Stomach (tissue), 9 donors: ENCODE results near the gene EEF1A1. TPM values are rescaled to one million over a fixed set of nuclear protein-coding genes. Genes with fewer than 3 reads are reported as not detected.
"Not testable (repeated sequence)": the region's sequence is repeated elsewhere in the genome, so short reads cannot be mapped to it uniquely, and the experiment has no call there.

Experiments used
- DNase-seq, 2 donors: peaks; one replicate each; pipeline versions ENCODE4 v3.0.0 to v3.0.0-alpha.2; 2013 to 2019
- H3K27ac ChIP-seq, 5 donors: fragments of 200-600 bp in 4 of 5; sonication (generic) in 4 of 5; one replicate each; pipeline ENCODE4 v1.5.1; 2013 to 2019; ENCODE audit warnings: mild to moderate bottlenecking in 1 of 5, moderate library complexity in 1 of 5
- H3K27me3 ChIP-seq, 3 donors: fragments of 200-600 bp; sonication (generic); one replicate each; pipeline ENCODE4 v1.5.1; 2017 to 2019; ENCODE audit warnings: mixed run types in 1 of 3
- H3K36me3 ChIP-seq, 4 donors: fragments of 200-600 bp; sonication (generic); 1 replicate in 3 of 4; 2 replicates in 1 of 4; pipeline ENCODE4 v1.5.1; 2016 to 2019
- H3K4me1 ChIP-seq, 4 donors: fragments of 200-600 bp; sonication (generic); one replicate each; pipeline ENCODE4 v1.5.1; 2016 to 2019
- H3K4me3 ChIP-seq, 4 donors: fragments of 200-600 bp; sonication (generic) in 3 of 4; one replicate each; pipeline ENCODE4 v1.5.1; 2016 to 2019; ENCODE audit warnings: mild to moderate bottlenecking in 1 of 4
- H3K9me3 ChIP-seq, 4 donors: fragments of 200-600 bp; sonication (generic); one replicate each; pipeline ENCODE4 v1.5.1; 2016 to 2019
- EP300 ChIP-seq: sonication (generic); formaldehyde crosslinking; IDR thresholded peaks from one replicate; pipeline ENCODE4 v1.6.1; 2017; ENCODE audit warnings: antibody characterized with exemption
- POLR2A ChIP-seq, 4 donors: fragments of 450-650 bp; IDR thresholded peaks; one replicate each; pipeline ENCODE4 v1.6.1; 2016; ENCODE audit warnings: antibody characterized with exemption in 4 of 4, control low read depth in 2 of 4, mild to moderate bottlenecking in 1 of 4, moderate library complexity in 1 of 4
- POLR2AphosphoS5 ChIP-seq, 3 donors: sonication (generic); formaldehyde crosslinking; IDR thresholded peaks; one replicate each; pipeline ENCODE4 v1.6.1; 2016; ENCODE audit warnings: antibody characterized with exemption in 3 of 3
- WGBS, 5 donors: extraction: QIAGEN DNeasy Blood & Tissue Kit in 3 of 5; methylation state at CpG; one replicate each; pipeline versions ENCODE4 v1.1.5 to v1.1.7; 2013 to 2018; 5-methylcytosine and 5-hydroxymethylcytosine counted together
- intact Hi-C: fragments of 100-400 bp; cut with DNase I; formaldehyde crosslinking; loops from one replicate; pipeline ENCODE4 v1.15.1; 2023; ENCODE audit warnings: low total_unique reads
- polyA plus RNA-seq, 3 donors: library from polyadenylated mRNA; stranded (reverse); fragments of 200-250 nt; gene quantifications; one replicate each; pipeline ENCODE4 v1.2.3, GENCODE V29; 2013
- total RNA-seq, 5 donors: library from RNA; depleted of rRNA; stranded (reverse); fragments of >200 nt; gene quantifications; one replicate each; pipeline versions ENCODE4 v1.1.0 to v1.2.3, GENCODE V29; 2014 to 2016
- TF ChIP-seq, protein P1 (sequence below), 7 experiments: fragments of 450-650 bp in 4 of 7; fragments of 200-600 bp in 3 of 7; sonication (generic) in 3 of 7; IDR thresholded peaks; one replicate each; pipeline ENCODE4 v1.5.1; 2016 to 2019; ENCODE audit warnings: antibody characterized with exemption in 7 of 7, control low read depth in 2 of 7, mild to moderate bottlenecking in 1 of 7
- donor health status: healthy with polysubstance abuse.
- donor health status: Bipolar disorder and iron deficiency.
- donor health status: healthy.

EEF1A1 gene
- total and polyA plus RNA-seq, 8 donors, result 3,004 to 19,399 (median 7,868) TPM

DNA sequence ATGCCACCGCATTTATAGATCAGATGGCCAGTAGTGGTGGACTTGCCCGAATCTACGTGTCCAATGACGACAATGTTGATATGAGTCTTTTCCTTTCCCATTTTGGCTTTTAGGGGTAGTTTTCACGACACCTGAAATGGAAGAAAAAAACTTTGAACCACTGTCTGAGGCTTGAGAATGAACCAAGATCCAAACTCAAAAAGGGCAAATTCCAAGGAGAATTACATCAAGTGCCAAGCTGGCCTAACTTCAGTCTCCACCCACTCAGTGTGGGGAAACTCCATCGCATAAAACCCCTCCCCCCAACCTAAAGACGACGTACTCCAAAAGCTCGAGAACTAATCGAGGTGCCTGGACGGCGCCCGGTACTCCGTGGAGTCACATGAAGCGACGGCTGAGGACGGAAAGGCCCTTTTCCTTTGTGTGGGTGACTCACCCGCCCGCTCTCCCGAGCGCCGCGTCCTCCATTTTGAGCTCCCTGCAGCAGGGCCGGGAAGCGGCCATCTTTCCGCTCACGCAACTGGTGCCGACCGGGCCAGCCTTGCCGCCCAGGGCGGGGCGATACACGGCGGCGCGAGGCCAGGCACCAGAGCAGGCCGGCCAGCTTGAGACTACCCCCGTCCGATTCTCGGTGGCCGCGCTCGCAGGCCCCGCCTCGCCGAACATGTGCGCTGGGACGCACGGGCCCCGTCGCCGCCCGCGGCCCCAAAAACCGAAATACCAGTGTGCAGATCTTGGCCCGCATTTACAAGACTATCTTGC, 725 bp downstream of the EEF1A1 start:
- Histone ChIP-seq H3K36me3 (peaks cover 36 to 47% (median 45%) of the 10 kb centered on the region in 4 donors), H3K9me3 (no peaks in the 10 kb centered on the region), H3K27me3 (no peaks in the 10 kb centered on the region), H3K4me1 (peaks cover 46 to 74% (median 66%) of the 10 kb centered on the region in 4 donors), H3K4me3 (peak overlapping the region; percentile 80 to 95 (median 87)), H3K27ac (peak overlapping the region; percentile 96 to 100 (median 99))
- TF ChIP-seq POLR2AphosphoS5 (IDR thresholded peaks at IDR 0.05) (peak; percentile 3 to 92 (median 73)), POLR2A (IDR thresholded peaks at IDR 0.05) (peak in 1 of 4 donors; percentile 45), EP300 (no peak)
- TF ChIP-seq, protein P1, sequence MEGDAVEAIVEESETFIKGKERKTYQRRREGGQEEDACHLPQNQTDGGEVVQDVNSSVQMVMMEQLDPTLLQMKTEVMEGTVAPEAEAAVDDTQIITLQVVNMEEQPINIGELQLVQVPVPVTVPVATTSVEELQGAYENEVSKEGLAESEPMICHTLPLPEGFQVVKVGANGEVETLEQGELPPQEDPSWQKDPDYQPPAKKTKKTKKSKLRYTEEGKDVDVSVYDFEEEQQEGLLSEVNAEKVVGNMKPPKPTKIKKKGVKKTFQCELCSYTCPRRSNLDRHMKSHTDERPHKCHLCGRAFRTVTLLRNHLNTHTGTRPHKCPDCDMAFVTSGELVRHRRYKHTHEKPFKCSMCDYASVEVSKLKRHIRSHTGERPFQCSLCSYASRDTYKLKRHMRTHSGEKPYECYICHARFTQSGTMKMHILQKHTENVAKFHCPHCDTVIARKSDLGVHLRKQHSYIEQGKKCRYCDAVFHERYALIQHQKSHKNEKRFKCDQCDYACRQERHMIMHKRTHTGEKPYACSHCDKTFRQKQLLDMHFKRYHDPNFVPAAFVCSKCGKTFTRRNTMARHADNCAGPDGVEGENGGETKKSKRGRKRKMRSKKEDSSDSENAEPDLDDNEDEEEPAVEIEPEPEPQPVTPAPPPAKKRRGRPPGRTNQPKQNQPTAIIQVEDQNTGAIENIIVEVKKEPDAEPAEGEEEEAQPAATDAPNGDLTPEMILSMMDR (IDR thresholded peaks at IDR 0.05), result no peak
- intact Hi-C loops, result no loop called here
- 0 to 1% (median 0%) methylated on average over 47 to 56 of the region's 56 CpGs for WGBS, 5 donors
- peak; percentile 73 to 90 for DNase-seq

DNA sequence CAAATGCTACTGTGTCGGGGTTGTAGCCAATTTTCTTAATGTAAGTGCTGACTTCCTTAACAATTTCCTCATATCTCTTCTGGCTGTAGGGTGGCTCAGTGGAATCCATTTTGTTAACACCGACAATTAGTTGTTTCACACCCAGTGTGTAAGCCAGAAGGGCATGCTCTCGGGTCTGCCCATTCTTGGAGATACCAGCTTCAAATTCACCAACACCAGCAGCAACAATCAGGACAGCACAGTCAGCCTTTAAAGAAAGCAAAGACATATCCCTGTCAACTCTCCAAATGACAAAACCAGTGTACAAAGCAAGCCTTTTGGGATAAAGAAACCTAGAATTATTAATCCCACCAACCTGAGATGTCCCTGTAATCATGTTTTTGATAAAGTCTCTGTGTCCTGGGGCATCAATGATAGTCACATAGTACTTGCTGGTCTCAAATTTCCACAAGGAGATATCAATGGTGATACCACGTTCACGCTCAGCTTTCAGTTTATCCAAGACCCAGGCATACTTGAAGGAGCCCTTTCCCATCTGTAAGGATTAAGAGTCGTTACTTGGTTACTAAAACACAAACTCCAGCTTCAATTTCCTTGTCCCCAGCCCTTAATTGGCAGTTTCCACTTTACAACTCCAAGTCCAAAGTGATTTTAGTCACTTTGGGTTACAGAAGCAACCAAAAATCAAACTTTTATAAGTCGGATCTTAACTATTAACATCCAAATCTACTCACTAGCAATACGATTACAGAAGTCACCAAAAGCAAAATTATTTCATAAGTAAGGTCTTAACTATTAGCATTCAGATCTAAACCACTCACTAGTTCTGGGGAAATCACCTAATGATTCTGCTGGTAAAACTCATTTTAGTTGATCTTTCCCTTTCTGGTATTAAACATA, 1.6 kb downstream of the EEF1A1 start:
- intact Hi-C loops, H3K27me3 ChIP-seq, H3K9me3 ChIP-seq: not testable (repeated sequence)
- Histone ChIP-seq H3K4me1 (peaks cover 46 to 73% (median 71%) of the 10 kb centered on the region in 4 donors), H3K36me3 (peaks cover 36 to 55% (median 53%) of the 10 kb centered on the region in 4 donors), H3K4me3 (peak overlapping the region; percentile 80 to 95 (median 87)), H3K27ac (peak overlapping the region in 4 of 5 donors; percentile 99 to 100 (median 100))
- peak in 1 of 2 donors; percentile 37 for DNase-seq
- 3 to 9% (median 6%) methylated on average over 6 to 8 of the region's 8 CpGs for WGBS, 5 donors

DNA sequence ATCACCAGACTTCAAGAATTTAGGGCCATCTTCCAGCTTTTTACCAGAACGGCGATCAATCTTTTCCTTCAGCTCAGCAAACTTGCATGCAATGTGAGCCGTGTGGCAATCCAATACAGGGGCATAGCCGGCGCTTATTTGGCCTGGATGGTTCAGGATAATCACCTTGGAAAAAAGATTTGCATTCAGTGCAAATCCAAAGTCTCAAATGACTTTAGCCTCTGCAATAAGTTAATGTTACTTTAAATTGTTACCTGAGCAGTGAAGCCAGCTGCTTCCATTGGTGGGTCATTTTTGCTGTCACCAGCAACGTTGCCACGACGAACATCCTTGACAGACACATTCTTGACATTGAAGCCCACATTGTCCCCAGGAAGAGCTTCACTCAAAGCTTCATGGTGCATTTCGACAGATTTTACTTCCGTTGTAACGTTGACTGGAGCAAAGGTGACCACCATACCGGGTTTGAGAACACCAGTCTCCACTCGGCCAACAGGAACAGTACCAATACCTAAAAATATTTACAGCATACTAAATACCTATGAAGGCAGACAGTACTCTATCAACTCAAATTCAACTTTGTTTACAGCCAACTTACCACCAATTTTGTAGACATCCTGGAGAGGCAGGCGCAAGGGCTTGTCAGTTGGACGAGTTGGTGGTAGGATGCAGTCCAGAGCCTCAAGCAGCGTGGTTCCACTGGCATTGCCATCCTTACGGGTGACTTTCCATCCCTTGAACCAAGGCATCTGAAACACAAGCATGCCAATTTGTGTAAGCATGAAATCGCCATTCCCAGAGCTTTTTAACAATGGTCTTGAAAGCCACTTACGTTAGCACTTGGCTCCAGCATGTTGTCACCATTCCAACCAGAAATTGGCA, 2.5 kb downstream of the EEF1A1 start:
- peak overlapping the region in 4 of 5 donors; percentile 99 to 100 (median 100) for H3K27ac ChIP-seq
- TF ChIP-seq POLR2AphosphoS5 (IDR thresholded peaks at IDR 0.05), result peak; percentile 8 to 71 (median 59)
- H3K9me3 ChIP-seq, H3K27me3 ChIP-seq, intact Hi-C loops: not testable (repeated sequence)
- peak overlapping the region; percentile 80 to 95 (median 87) for H3K4me3 ChIP-seq
- WGBS, 5 donors, result 8 to 20% (median 15%) methylated on average over 14 to 19 of the region's 19 CpGs
- peaks cover 36 to 62% (median 53%) of the 10 kb centered on the region in 4 donors for H3K36me3 ChIP-seq
- peaks cover 46 to 70% (median 66%) of the 10 kb centered on the region in 4 donors for H3K4me1 ChIP-seq
- peak in 1 of 2 donors; percentile 29 for DNase-seq

DNA sequence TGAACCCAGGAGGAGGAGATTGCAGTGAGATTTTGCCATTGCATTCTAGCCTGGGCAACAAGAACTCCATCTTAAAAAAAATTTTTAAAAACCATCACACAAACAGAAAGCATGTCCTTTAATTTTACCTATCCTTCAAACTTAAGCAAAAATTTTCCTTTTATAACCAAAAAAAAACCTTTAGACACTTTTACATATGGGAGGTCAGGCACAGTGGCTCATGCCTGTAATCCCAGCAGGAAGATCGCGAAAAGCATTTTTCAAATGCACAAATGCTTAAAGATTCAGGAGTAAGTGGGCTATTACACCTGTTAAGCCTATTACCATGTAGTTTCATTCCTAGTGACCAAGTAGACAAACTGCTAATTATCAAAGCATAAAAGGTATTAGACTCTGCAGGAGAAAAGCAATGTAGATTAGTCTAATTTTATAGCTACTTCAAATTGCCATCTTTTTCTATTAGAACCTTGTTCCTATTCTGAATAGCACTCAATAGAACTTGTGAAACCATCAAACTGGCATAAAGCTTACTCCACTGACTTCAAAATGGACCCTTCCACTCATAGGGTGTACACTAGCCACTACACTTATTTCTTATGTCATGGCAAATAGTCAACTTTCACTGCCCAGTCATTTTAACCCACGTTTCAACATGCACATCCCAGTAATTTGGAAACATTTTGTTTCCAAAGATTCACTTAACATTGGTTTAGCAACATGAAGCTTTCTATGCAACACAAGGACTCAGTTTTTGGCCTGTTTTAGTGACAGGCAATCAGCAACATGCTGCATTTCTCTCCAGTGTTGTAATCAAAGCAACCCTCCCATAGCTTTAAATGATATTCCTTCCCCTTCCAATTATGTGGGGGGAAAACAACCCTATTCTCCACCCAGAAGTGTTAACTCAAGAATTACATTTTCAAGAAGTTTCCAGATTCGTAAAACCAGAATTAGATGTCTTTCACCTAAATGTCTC, 4.0 kb downstream of the EEF1A1 start:
- H3K4me1 ChIP-seq, result peaks cover 36 to 56% (median 52%) of the 10 kb centered on the region in 4 donors
- TF ChIP-seq POLR2AphosphoS5 (IDR thresholded peaks at IDR 0.05) (peak in 2 of 3 donors; percentile 10 to 59), POLR2A (IDR thresholded peaks at IDR 0.05) (peak in 1 of 4 donors; percentile 26)
- TF ChIP-seq, protein P1 (IDR thresholded peaks at IDR 0.05), result no peak
- peak in 1 of 2 donors; percentile 26 for DNase-seq
- 47 to 57% (median 52%) methylated on average over 4 of the region's 4 CpGs for WGBS, 5 donors
- H3K9me3 ChIP-seq, result no peaks in the 10 kb centered on the region
- H3K4me3 ChIP-seq, result peak overlapping the region in 2 of 4 donors; percentile 37 to 41
- H3K27ac ChIP-seq, result peak overlapping the region in 4 of 5 donors; percentile 50 to 74 (median 53)
- intact Hi-C loops, result no loop called here
- peaks cover 36 to 62% (median 54%) of the 10 kb centered on the region in 4 donors for H3K36me3 ChIP-seq
- no peaks in the 10 kb centered on the region for H3K27me3 ChIP-seq
